Mucosa of descending colon (tissue), 3 donors: ENCODE data around the gene ZNF689. TPM values are rescaled to one million over a fixed set of nuclear protein-coding genes. Genes with fewer than 3 reads are reported as not detected.
"Not testable (repeated sequence)": the region's sequence is repeated elsewhere in the genome, so short reads cannot be mapped to it uniquely, and the experiment has no call there.

Experiments
- ATAC-seq: fragments of 200-7000 bp; cut with Tn5 transposase; one replicate; pipeline ENCODE4 v1.9.1; 2020; ENCODE audit warnings: mild to moderate bottlenecking, moderate library complexity
- DNase-seq, 3 donors: peaks; one replicate each; pipeline ENCODE4 v3.0.0-alpha.2; 2020
- H3K36me3 ChIP-seq: fragments of 200-600 bp; one replicate; pipeline ENCODE4 v1.8.0; 2021; ENCODE audit warnings: low read depth, mild to moderate bottlenecking
- H3K4me1 ChIP-seq: fragments of 200-600 bp; one replicate; pipeline ENCODE4 v1.8.0; 2021; ENCODE audit warnings: low read depth, mild to moderate bottlenecking
- H3K4me3 ChIP-seq: fragments of 200-600 bp; one replicate; pipeline ENCODE4 v1.8.0; 2021; ENCODE audit warnings: mild to moderate bottlenecking
- H3K9me3 ChIP-seq: fragments of 200-600 bp; one replicate; pipeline ENCODE4 v1.8.0; 2021; ENCODE audit warnings: mild to moderate bottlenecking
- intact Hi-C, 2 donors: fragments of 100-400 bp; cut with DNase I in 1 of 2; cut with micrococcal nuclease in 1 of 2; formaldehyde crosslinking; loops; one replicate each; pipeline versions ENCODE4 v1.11.0 to v1.11.1; 2022; cut with DNase I, micrococcal nuclease
- total RNA-seq, 3 donors: library from RNA; stranded (reverse); fragmentation: NEBNext Ultra II Directional in 2 of 3; extraction: Animal tissue kit (Norgen Biotek cat#: 25700) in 2 of 3; gene quantifications; one replicate each; pipeline versions ENCODE4 v1.2.1 to v1.2.4, GENCODE V29; 2021 to 2023
- TF ChIP-seq, protein P1 (sequence below): fragments of 200-600 bp; IDR thresholded peaks from one replicate; pipeline ENCODE4 v1.8.0; 2022; ENCODE audit warnings: antibody characterized with exemption, mild to moderate bottlenecking
- donor health status: DM: no; HTN: no; CAD: no; lungs with moderate emphysema.
- donor health status: DM: no; HTN: no; CAD: no.
- donor health status: DM: no; HTN: yes; CAD: no.

Gene ZNF689
- total RNA-seq, 3 donors from 2014 or later: 7.6 to 10.7 (median 10.5) TPM

DNA sequence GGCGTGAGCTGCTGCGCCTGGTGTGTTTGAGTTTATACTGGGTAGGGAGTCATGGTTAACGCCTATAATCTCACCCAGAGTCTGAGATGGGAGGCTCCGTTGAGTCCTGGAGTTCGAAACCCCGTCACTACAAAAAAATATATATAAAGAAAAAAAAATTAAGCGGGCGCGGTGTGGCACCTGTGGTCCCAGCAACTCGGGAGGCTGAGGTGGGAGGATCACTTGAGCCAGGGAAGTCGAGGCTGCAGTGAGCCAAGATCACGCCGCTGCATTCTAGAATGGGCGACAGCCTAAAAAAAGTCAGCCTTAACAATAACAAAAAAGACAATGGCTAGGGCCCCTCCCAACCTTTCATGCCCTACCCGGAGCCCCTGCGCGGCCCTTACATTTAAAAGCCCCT lies 23.3 kb upstream of the ZNF689 start:
- DNase-seq (no peak), ATAC-seq (no peak)
- intact Hi-C loops: loop anchor here in 1 of 2 donors (10.0 kb wide), 1 partner anchor 59 kb away; the partner anchor contains the start of gene ZNF688
- Histone ChIP-seq H3K4me1 (peaks cover 9% of the 10 kb centered on the region), H3K4me3 (no peak overlapping the region), H3K36me3 (no peaks in the 10 kb centered on the region), H3K9me3 (no peaks in the 10 kb centered on the region)
- TF ChIP-seq, protein P1, sequence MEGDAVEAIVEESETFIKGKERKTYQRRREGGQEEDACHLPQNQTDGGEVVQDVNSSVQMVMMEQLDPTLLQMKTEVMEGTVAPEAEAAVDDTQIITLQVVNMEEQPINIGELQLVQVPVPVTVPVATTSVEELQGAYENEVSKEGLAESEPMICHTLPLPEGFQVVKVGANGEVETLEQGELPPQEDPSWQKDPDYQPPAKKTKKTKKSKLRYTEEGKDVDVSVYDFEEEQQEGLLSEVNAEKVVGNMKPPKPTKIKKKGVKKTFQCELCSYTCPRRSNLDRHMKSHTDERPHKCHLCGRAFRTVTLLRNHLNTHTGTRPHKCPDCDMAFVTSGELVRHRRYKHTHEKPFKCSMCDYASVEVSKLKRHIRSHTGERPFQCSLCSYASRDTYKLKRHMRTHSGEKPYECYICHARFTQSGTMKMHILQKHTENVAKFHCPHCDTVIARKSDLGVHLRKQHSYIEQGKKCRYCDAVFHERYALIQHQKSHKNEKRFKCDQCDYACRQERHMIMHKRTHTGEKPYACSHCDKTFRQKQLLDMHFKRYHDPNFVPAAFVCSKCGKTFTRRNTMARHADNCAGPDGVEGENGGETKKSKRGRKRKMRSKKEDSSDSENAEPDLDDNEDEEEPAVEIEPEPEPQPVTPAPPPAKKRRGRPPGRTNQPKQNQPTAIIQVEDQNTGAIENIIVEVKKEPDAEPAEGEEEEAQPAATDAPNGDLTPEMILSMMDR: no peak

DNA sequence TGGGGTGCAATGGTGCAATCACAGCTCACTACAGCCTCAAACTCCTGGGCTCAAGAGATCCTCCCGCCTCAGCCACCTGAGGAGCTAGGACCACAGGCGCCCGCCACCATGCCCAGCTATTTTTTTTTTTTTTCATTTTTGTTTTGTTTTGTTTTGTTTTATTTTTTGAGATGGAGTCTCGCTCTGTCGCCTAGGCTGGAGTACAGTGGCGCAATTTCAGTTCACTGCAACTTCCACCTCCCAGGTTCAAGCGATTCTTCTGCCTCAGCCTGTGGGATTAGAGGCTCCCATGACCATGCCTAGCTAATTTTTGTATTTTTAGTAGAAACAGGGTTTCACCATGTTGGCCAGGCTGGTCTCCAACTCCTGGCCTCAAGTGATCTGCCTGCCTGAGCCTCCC lies 22.3 kb upstream of the ZNF689 start:
- not testable (repeated sequence) for H3K36me3 ChIP-seq, H3K9me3 ChIP-seq, ATAC-seq, DNase-seq, H3K4me3 ChIP-seq
- intact Hi-C loops: loop anchor here in 1 of 2 donors (10.0 kb wide), 1 partner anchor 58 kb away; the partner anchor contains the start of gene ZNF688
- H3K4me1 ChIP-seq: peaks cover 11% of the 10 kb centered on the region

DNA sequence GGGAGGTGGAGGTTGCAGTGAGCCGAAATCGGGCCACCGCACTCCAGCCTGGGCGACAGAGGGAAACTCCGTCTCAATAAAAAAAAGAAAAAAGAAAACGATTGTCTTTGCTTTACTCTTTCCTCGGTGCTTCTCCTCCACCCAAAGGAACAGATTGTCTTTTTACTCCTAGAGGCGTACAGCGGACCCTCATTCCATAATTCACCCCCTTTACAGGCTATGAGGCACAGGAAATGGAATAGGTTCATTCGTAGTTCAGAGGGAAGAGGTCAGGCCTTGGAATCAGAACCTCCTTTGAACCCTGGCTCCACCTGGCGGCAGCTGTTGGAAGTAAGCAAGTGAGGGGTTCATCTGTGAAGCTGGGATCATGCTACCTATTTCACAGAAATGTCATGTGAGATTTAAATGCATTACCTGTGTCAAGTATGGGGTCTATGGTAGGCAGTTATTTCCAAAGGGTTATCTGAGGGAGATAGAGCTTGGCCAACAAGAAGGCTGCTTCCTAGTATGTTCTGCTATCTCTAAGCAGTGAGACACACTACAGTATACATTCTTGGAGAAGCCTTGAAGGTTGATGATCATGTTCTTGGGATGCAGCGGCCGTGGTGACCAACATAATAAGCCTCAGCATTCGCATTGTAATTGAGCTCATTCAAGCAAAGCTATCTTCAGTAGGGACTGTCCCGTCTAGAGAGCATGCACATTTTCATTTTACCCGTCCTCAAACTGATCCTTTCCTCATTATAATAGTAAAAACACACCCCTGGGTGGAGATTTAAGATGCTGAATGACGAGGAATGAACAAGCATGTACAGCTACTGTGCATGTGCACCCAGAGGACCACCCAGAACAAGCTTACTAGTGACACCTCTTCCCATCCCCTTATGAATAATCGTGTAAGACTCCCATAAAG lies 18.7 kb upstream of the ZNF689 start:
- DNase-seq (peak; percentile 86 to 96 (median 95)), ATAC-seq (peak; percentile 99)
- TF ChIP-seq, protein P1: peak; percentile 89
- H3K36me3 ChIP-seq: no peaks in the 10 kb centered on the region
- intact Hi-C loops: no loop called here
- no peak overlapping the region for H3K4me3 ChIP-seq
- H3K4me1 ChIP-seq: peaks cover 3% of the 10 kb centered on the region
- no peaks in the 10 kb centered on the region for H3K9me3 ChIP-seq

DNA sequence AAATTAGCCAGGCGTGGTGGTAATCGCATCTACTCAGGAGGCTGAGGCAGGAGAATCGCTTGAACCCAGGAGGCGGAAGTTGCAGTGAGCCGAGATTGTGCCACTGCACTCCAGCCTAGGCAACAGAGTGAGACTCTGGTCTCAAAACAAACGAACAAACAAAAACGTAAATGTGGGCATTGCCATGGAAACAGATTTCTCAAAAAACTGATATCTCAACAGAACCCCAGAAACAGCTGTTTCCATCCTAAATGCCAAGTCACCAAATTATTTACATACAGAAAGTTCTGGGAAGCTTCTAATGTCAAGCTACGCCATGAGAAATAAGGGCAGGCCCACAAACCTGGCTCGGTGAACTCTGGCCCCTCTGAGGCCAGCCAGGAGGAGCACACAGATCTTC lies 16.0 kb upstream of the ZNF689 start:
- H3K4me3 ChIP-seq: no peak overlapping the region
- ATAC-seq (no peak), DNase-seq (no peak)
- intact Hi-C loops: no loop called here
- H3K36me3 ChIP-seq: no peaks in the 10 kb centered on the region
- TF ChIP-seq, protein P1: no peak
- peaks cover 3% of the 10 kb centered on the region for H3K4me1 ChIP-seq
- H3K9me3 ChIP-seq: no peaks in the 10 kb centered on the region

DNA sequence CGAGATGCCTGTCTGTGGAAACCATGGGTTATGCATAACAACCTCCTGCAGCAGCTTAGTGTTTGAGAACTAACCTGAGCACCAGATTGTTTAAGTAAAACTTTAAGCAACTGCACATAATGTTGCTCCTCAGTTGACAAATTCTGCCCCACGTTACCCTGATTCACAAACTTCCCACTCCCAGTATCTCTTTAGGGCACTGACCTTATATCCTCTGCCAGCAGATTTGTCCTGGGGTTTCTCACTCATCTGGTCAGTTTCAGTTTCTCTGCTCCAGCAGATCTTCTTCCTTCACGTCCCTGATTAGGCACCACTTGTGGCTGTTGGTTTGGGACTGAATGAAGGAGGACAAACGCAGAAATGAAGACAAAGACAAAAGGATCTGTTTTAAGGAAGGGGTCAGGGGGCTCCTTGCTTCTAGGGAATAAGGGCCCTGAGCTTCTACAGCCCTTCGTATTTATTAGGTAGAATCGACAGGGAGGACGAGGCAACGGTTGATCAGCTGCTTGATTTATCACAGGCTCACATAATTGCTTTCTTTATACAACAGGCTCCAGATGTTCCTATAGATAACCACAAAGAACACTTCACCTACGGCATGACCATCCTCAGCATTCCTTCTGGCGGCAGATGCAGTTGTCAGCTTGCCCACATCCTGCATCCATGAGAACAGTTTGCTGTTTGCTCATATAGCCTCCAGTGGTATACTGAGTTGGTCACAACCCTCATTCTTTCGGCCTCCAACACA lies 13.5 kb upstream of the ZNF689 start:
- TF ChIP-seq, protein P1: no peak
- intact Hi-C loops: no loop called here

More for the DNA sequence above, 13.5 kb upstream of the ZNF689 start:
- H3K36me3 ChIP-seq: no peaks in the 10 kb centered on the region
- H3K4me3 ChIP-seq: no peak overlapping the region
- no peaks in the 10 kb centered on the region for H3K9me3 ChIP-seq
- peaks cover 3% of the 10 kb centered on the region for H3K4me1 ChIP-seq
- no peak for DNase-seq
- no peak for ATAC-seq
